Parathyroid adenoma (tissue), 2 donors: ENCODE data around the gene IKZF1.

Source experiments
- H2AFZ ChIP-seq: fragments of 300-600 bp; sonication (generic); one replicate; pipeline ENCODE4 v1.7.0; 2017; ENCODE audit warnings: antibody characterized with exemption, mild to moderate bottlenecking
- H3K27ac ChIP-seq: fragments of 300-600 bp; sonication (generic); one replicate; pipeline ENCODE4 v1.7.0; 2017
- H3K27me3 ChIP-seq: fragments of 300-600 bp; sonication (generic); one replicate; pipeline ENCODE4 v1.7.0; 2017; ENCODE audit warnings: low read length; ENCODE audit not compliant: control insufficient read depth, insufficient read depth
- H3K36me3 ChIP-seq: fragments of 300-600 bp; sonication (generic); one replicate; pipeline ENCODE4 v1.7.0; 2017; ENCODE audit warnings: low read length; ENCODE audit not compliant: control insufficient read depth, insufficient read depth
- H3K4me1 ChIP-seq: fragments of 300-600 bp; sonication (generic); one replicate; pipeline ENCODE4 v1.7.0; 2017; ENCODE audit warnings: control low read depth
- H3K4me2 ChIP-seq: fragments of 300-600 bp; sonication (generic); one replicate; pipeline ENCODE4 v1.7.0; 2017; ENCODE audit warnings: low read length
- H3K4me3 ChIP-seq: fragments of 300-600 bp; sonication (generic); one replicate; pipeline ENCODE4 v1.7.0; 2017; ENCODE audit warnings: low read depth, low read length
- H3K79me2 ChIP-seq: fragments of 300-600 bp; sonication (generic); one replicate; pipeline ENCODE4 v1.7.0; 2017; ENCODE audit warnings: control low read depth
- H3K9ac ChIP-seq: fragments of 300-600 bp; sonication (generic); one replicate; pipeline ENCODE4 v1.7.0; 2017; ENCODE audit warnings: mild to moderate bottlenecking
- H3K9me3 ChIP-seq: fragments of 300-600 bp; sonication (generic); one replicate; pipeline ENCODE4 v1.7.0; 2017; ENCODE audit warnings: low read length; ENCODE audit not compliant: control insufficient read depth
- TF ChIP-seq, protein P1 (sequence below): fragments of 300-600 bp; sonication (generic); IDR thresholded peaks from one replicate; pipeline ENCODE4 v1.7.0; 2017; ENCODE audit warnings: antibody characterized with exemption, mild to moderate bottlenecking
- donor health status: primary hyperparathyroidism.

The IKZF1 gene

DNA sequence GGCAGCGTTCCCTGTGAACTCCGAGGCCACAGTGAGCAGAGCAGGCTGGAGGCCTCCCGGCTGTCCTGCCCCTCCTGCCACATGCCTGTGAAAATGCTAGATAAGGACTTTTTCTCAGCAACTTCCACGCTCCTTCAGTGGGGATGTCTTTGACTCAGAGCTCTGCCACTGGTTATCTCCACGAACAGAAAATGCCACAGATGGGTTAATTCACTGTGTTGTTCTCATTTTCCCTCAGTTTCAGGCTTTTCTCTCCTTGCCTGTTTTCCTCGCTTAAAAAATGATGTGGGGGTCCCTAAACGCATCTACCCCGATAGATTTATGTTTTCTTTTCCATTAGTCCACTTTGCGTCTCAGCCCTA lies 51.3 kb downstream of the IKZF1 start:
- Histone ChIP-seq H3K4me2 (no peak overlapping the region), H3K4me3 (no peak overlapping the region), H3K4me1 (no peaks in the 10 kb centered on the region), H3K79me2 (no peaks in the 10 kb centered on the region), H3K27me3 (no peaks in the 10 kb centered on the region), H3K9ac (no peak overlapping the region), H3K36me3 (no peaks in the 10 kb centered on the region), H3K27ac (no peak overlapping the region), H3K9me3 (no peaks in the 10 kb centered on the region), H2AFZ (no peak overlapping the region)
- TF ChIP-seq, protein P1, sequence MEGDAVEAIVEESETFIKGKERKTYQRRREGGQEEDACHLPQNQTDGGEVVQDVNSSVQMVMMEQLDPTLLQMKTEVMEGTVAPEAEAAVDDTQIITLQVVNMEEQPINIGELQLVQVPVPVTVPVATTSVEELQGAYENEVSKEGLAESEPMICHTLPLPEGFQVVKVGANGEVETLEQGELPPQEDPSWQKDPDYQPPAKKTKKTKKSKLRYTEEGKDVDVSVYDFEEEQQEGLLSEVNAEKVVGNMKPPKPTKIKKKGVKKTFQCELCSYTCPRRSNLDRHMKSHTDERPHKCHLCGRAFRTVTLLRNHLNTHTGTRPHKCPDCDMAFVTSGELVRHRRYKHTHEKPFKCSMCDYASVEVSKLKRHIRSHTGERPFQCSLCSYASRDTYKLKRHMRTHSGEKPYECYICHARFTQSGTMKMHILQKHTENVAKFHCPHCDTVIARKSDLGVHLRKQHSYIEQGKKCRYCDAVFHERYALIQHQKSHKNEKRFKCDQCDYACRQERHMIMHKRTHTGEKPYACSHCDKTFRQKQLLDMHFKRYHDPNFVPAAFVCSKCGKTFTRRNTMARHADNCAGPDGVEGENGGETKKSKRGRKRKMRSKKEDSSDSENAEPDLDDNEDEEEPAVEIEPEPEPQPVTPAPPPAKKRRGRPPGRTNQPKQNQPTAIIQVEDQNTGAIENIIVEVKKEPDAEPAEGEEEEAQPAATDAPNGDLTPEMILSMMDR: no peak

GRCh38 chr7:50356212-50356944 lies 51.9 kb downstream of the IKZF1 start:
- Histone ChIP-seq H3K79me2 (no peaks in the 10 kb centered on the region), H3K27me3 (no peaks in the 10 kb centered on the region), H2AFZ (no peak overlapping the region), H3K4me3 (no peak overlapping the region), H3K9me3 (no peaks in the 10 kb centered on the region), H3K9ac (no peak overlapping the region), H3K27ac (no peak overlapping the region), H3K36me3 (no peaks in the 10 kb centered on the region), H3K4me1 (no peaks in the 10 kb centered on the region), H3K4me2 (no peak overlapping the region)
- TF ChIP-seq, protein P1: no peak

GRCh38 chr7:50356945-50357268 lies 52.4 kb downstream of the IKZF1 start:
- H3K79me2 ChIP-seq: no peaks in the 10 kb centered on the region
- no peaks in the 10 kb centered on the region for H3K36me3 ChIP-seq
- H2AFZ ChIP-seq: no peak overlapping the region
- H3K9me3 ChIP-seq: no peaks in the 10 kb centered on the region
- no peak overlapping the region for H3K9ac ChIP-seq
- H3K4me1 ChIP-seq: no peaks in the 10 kb centered on the region
- no peaks in the 10 kb centered on the region for H3K27me3 ChIP-seq
- H3K4me3 ChIP-seq: no peak overlapping the region
- TF ChIP-seq, protein P1: no peak
- no peak overlapping the region for H3K4me2 ChIP-seq
- no peak overlapping the region for H3K27ac ChIP-seq

DNA sequence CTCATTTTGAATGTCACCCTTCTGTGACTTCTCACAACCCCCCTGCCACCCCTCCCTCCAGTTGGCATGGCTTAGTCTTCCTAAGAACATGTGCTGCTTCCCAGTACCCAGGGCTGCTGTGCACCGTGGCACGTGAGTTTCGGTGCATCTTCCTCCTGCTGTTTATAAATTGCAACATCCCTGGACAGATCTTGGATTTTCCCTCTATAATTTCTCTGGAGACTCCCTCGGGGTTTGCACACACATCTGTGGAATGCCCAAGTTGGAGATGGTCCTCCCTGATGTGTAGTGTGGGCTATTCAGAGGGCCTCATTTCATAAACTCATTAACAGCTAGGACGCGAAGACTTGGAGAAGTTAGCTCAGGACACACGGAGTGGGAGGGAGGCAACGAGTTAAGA lies 52.9 kb downstream of the IKZF1 start:
- no peak overlapping the region for H3K9ac ChIP-seq
- H2AFZ ChIP-seq: no peak overlapping the region
- H3K4me3 ChIP-seq: no peak overlapping the region
- H3K36me3 ChIP-seq: no peaks in the 10 kb centered on the region
- H3K27me3 ChIP-seq: no peaks in the 10 kb centered on the region
- H3K79me2 ChIP-seq: no peaks in the 10 kb centered on the region
- TF ChIP-seq, protein P1: no peak
- H3K27ac ChIP-seq: no peak overlapping the region
- H3K4me1 ChIP-seq: no peaks in the 10 kb centered on the region
- no peak overlapping the region for H3K4me2 ChIP-seq
- no peaks in the 10 kb centered on the region for H3K9me3 ChIP-seq

DNA sequence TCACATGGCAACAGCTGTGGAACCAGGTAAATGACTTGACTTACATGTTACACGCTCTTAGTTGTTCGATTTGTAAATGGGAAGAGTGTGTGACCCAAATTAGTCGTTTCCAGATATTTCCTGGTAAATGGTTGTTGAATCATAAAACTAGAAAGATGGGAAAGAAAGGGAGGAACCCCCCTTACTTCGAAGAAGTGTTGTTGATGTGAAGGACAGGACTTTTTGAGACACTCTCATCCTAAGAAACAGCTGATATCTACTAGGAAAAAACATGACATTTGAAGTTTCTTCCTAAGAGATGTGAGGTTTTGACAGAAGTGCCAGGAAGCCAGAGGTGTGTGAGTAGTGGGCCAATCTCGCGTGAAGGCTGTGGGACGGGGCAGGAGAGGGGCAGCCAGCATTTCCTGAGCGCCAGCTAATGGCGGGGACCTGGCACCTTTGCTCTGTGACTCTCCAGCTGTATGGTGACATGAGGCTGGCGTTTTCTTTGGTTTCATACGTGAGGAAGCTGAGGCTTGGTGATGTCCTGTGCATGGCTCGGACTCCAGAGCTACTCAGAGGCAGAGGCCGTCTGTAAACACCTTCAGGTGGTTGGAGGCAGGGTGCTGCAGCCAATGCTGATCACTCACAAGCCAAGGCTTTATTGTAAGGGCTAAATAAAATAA lies 53.7 kb downstream of the IKZF1 start:
- Histone ChIP-seq H2AFZ (no peak overlapping the region), H3K9ac (no peak overlapping the region), H3K4me3 (no peak overlapping the region), H3K36me3 (no peaks in the 10 kb centered on the region), H3K27me3 (no peaks in the 10 kb centered on the region), H3K27ac (no peak overlapping the region), H3K4me1 (no peaks in the 10 kb centered on the region), H3K9me3 (no peaks in the 10 kb centered on the region), H3K79me2 (no peaks in the 10 kb centered on the region), H3K4me2 (no peak overlapping the region)
- TF ChIP-seq, protein P1: no peak
